Testis (tissue), 3 donors: ENCODE results near the gene FHAD1. TPM values are rescaled to one million over a fixed set of nuclear protein-coding genes. Genes with fewer than 3 reads are reported as not detected.

Experiments used
- DNase-seq: peaks from one replicate; pipeline ENCODE4 v3.0.0-alpha.2; 2019
- H3K27ac ChIP-seq, 2 donors: fragments of 200-600 bp; sonication (generic); one replicate each; pipeline ENCODE4 v1.5.1; 2019
- H3K27me3 ChIP-seq: fragments of 200-600 bp; sonication (generic); one replicate; pipeline ENCODE4 v1.5.1; 2019
- H3K36me3 ChIP-seq: fragments of 200-600 bp; sonication (generic); one replicate; pipeline ENCODE4 v1.5.1; 2017; ENCODE audit warnings: low read depth; ENCODE audit errors: missing control alignments
- H3K4me1 ChIP-seq: fragments of 200-600 bp; sonication (generic); one replicate; pipeline ENCODE4 v1.5.1; 2019
- H3K4me3 ChIP-seq, 2 donors: fragments of 200-600 bp; sonication (generic); one replicate each; pipeline ENCODE4 v1.5.1; 2017 to 2019
- H3K9me3 ChIP-seq: fragments of 200-600 bp; sonication (generic); one replicate; pipeline ENCODE4 v1.5.1; 2017
- CTCF ChIP-seq, 3 experiments: fragments of 450-650 bp in 2 of 3; fragments of 200-600 bp in 1 of 3; sonication (generic) in 1 of 3; IDR thresholded peaks; one replicate each; pipeline ENCODE4 v1.5.1; 2016 to 2019; ENCODE audit warnings: antibody characterized with exemption in 3 of 3, mild to moderate bottlenecking in 2 of 3, moderate library complexity in 1 of 3
- POLR2A ChIP-seq: fragments of 450-650 bp; IDR thresholded peaks from one replicate; pipeline ENCODE4 v1.6.1; 2017; ENCODE audit warnings: antibody characterized with exemption, mild to moderate bottlenecking, moderate library complexity
- WGBS, 2 donors: methylation state at CpG; one replicate each; pipeline ENCODE4 v1.1.5; 2018; 5-methylcytosine and 5-hydroxymethylcytosine counted together
- intact Hi-C: fragments of 100-400 bp; cut with DNase I; formaldehyde crosslinking; loops from one replicate; pipeline ENCODE4 v1.15.1; 2023; ENCODE audit warnings: low total_unique reads
- polyA plus RNA-seq: library from polyadenylated mRNA; stranded (reverse); fragments of 350-450 nt; fragmentation: Illumina TruSeq; extraction: RNeasy Lipid Tissue Mini Kit (QIAGEN cat#74804); gene quantifications from one replicate; pipeline ENCODE4 v1.2.3, GENCODE V29; 2014; ENCODE audit warnings: low read depth, low replicate concordance; ENCODE audit not compliant: insufficient read depth
- total RNA-seq, 2 donors: library from RNA; depleted of rRNA; stranded (reverse); fragments of >200 nt; gene quantifications; one replicate each; pipeline ENCODE4 v1.2.3, GENCODE V29; 2016

FHAD1 gene
- total and polyA plus RNA-seq, 3 donors from 2014 or later, result 22.0 to 73.3 (median 59.0) TPM

GRCh38 chr1:15220024-15220392 is 27.0 kb upstream of the FHAD1 start:
- Histone ChIP-seq H3K4me3 (no peak overlapping the region), H3K27me3 (no peaks in the 10 kb centered on the region), H3K4me1 (peaks cover 6% of the 10 kb centered on the region), H3K27ac (no peak overlapping the region), H3K9me3 (no peaks in the 10 kb centered on the region), H3K36me3 (no peaks in the 10 kb centered on the region)
- no peak for DNase-seq
- 91 to 94% methylated on average over 12 of the region's 12 CpGs for WGBS, 2 donors
- TF ChIP-seq POLR2A (no peak), CTCF (IDR thresholded peaks at IDR 0.05) (no peak)
- intact Hi-C loops, result no loop called here

GRCh38 chr1:15220825-15221431 is 26.1 kb upstream of the FHAD1 start:
- WGBS, 2 donors, result 83 to 86% methylated on average over 7 of the region's 7 CpGs
- Histone ChIP-seq H3K9me3 (no peaks in the 10 kb centered on the region), H3K4me3 (no peak overlapping the region), H3K36me3 (no peaks in the 10 kb centered on the region), H3K27ac (no peak overlapping the region), H3K4me1 (peaks cover 2% of the 10 kb centered on the region), H3K27me3 (no peaks in the 10 kb centered on the region)
- TF ChIP-seq CTCF (IDR thresholded peaks at IDR 0.05), result no peak
- no peak for TF ChIP-seq POLR2A
- DNase-seq, result no peak
- intact Hi-C loops, result no loop called here

GRCh38 chr1:15222653-15223303 is 24.2 kb upstream of the FHAD1 start:
- TF ChIP-seq CTCF (IDR thresholded peaks at IDR 0.05) (no peak), POLR2A (no peak)
- no peaks in the 10 kb centered on the region for H3K9me3 ChIP-seq
- H3K4me3 ChIP-seq, result no peak overlapping the region
- H3K36me3 ChIP-seq, result no peaks in the 10 kb centered on the region
- WGBS, 2 donors, result 89 to 94% methylated on average over 2 to 4 of the region's 4 CpGs
- peaks cover 2% of the 10 kb centered on the region for H3K4me1 ChIP-seq
- no peak for DNase-seq
- no peak overlapping the region for H3K27ac ChIP-seq
- no peaks in the 10 kb centered on the region for H3K27me3 ChIP-seq
- intact Hi-C loops, result no loop called here

GRCh38 chr1:15224259-15224869 is 22.7 kb upstream of the FHAD1 start:
- no peaks in the 10 kb centered on the region for H3K9me3 ChIP-seq
- TF ChIP-seq POLR2A (no peak), CTCF (IDR thresholded peaks at IDR 0.05) (no peak)
- intact Hi-C loops, result no loop called here
- H3K4me1 ChIP-seq, result peaks cover 2% of the 10 kb centered on the region
- H3K36me3 ChIP-seq, result no peaks in the 10 kb centered on the region
- no peak overlapping the region for H3K27ac ChIP-seq
- H3K27me3 ChIP-seq, result no peaks in the 10 kb centered on the region
- no peak overlapping the region for H3K4me3 ChIP-seq
- no peak for DNase-seq
- 86 to 93% methylated on average over 7 to 8 of the region's 8 CpGs for WGBS, 2 donors
